Liver (tissue), 9 donors: ENCODE data around the gene EPN3. TPM values are rescaled to one million over a fixed set of nuclear protein-coding genes. Genes with fewer than 3 reads are reported as not detected.

Experiments
- DNase-seq: peaks from one replicate; pipeline ENCODE4 v3.0.0-alpha.2; 2017; ENCODE audit warnings: low spot score
- H3K27ac ChIP-seq, 2 donors: one replicate each; pipeline ENCODE4 v1.7.0; 2013; ENCODE audit warnings: inconsistent platforms in 2 of 2, low read length in 2 of 2, control low read depth in 1 of 2, low read depth in 1 of 2, mild to moderate bottlenecking in 1 of 2
- H3K27me3 ChIP-seq, 4 donors: one replicate each; pipeline versions ENCODE4 v1.6.1 to v1.7.0; 2013; ENCODE audit warnings: low read length in 3 of 4, inconsistent platforms in 1 of 4, mild to moderate bottlenecking in 1 of 4, moderate library complexity in 1 of 4; ENCODE audit not compliant: control insufficient read depth in 4 of 4, insufficient read depth in 4 of 4
- H3K36me3 ChIP-seq, 4 donors: one replicate each; pipeline versions ENCODE4 v1.6.1 to v1.7.0; 2013; ENCODE audit warnings: low read length in 3 of 4, mild to moderate bottlenecking in 3 of 4, low read depth in 1 of 4, moderate library complexity in 1 of 4; ENCODE audit not compliant: control insufficient read depth in 4 of 4, insufficient read depth in 3 of 4
- H3K4me1 ChIP-seq, 4 donors: one replicate each; pipeline versions ENCODE4 v1.6.1 to v1.7.0; 2013; ENCODE audit warnings: low read length in 3 of 4, mild to moderate bottlenecking in 3 of 4, moderate library complexity in 1 of 4; ENCODE audit not compliant: control insufficient read depth in 4 of 4, insufficient read depth in 4 of 4
- H3K4me3 ChIP-seq, 3 donors: one replicate each; pipeline versions ENCODE4 v1.6.1 to v1.7.0; 2013; ENCODE audit warnings: low read length in 3 of 3, control low read depth in 1 of 3, low read depth in 1 of 3, mild to moderate bottlenecking in 1 of 3
- H3K9ac ChIP-seq, 2 donors: one replicate each; pipeline ENCODE4 v1.7.0; 2013; ENCODE audit warnings: low read length in 2 of 2, mild to moderate bottlenecking in 2 of 2, moderate library complexity in 2 of 2, control low read depth in 1 of 2, low read depth in 1 of 2
- H3K9me3 ChIP-seq, 4 donors: one replicate each; pipeline versions ENCODE4 v1.6.1 to v1.7.0; 2013; ENCODE audit warnings: low read length in 3 of 4; ENCODE audit not compliant: control insufficient read depth in 4 of 4
- ATF3 ChIP-seq: IDR thresholded peaks from 2 replicates; pipeline ENCODE4 v1.6.1; 2016; ENCODE audit warnings: antibody characterized with exemption
- EGR1 ChIP-seq, 2 donors: IDR thresholded peaks; 2 replicates each; pipeline ENCODE4 v1.6.1; 2016 to 2018; ENCODE audit warnings: antibody characterized with exemption in 2 of 2, low read depth in 2 of 2
- FOXA1 ChIP-seq: IDR thresholded peaks from 2 replicates; pipeline ENCODE4 v1.6.1; 2016; ENCODE audit warnings: antibody characterized with exemption
- FOXA2 ChIP-seq: IDR thresholded peaks from 2 replicates; pipeline ENCODE4 v1.6.1; 2016; ENCODE audit warnings: antibody characterized with exemption
- HNF4G ChIP-seq: IDR thresholded peaks from 2 replicates; pipeline ENCODE4 v1.6.1; 2016; ENCODE audit warnings: antibody characterized with exemption
- JUND ChIP-seq, 2 donors: IDR thresholded peaks; 2 replicates each; pipeline ENCODE4 v1.6.1; 2016; ENCODE audit warnings: antibody characterized with exemption in 2 of 2
- NR2F2 ChIP-seq: IDR thresholded peaks from 2 replicates; pipeline ENCODE4 v1.6.1; 2016; ENCODE audit warnings: antibody characterized with exemption
- RAD21 ChIP-seq, 2 donors: IDR thresholded peaks; 2 replicates each; pipeline ENCODE4 v1.6.1; 2016; ENCODE audit warnings: antibody characterized with exemption in 2 of 2, mild to moderate bottlenecking in 2 of 2
- TAF1 ChIP-seq: conservative IDR thresholded peaks from 2 replicates; pipeline ENCODE4 v1.6.1; 2016; ENCODE audit warnings: antibody characterized with exemption, mild to moderate bottlenecking
- ZBTB33 ChIP-seq: IDR thresholded peaks from 2 replicates; pipeline ENCODE4 v1.6.1; 2016; ENCODE audit warnings: antibody characterized with exemption
- WGBS: extraction: QIAGEN DNeasy Blood & Tissue Kit; methylation state at CpG from one replicate; pipeline ENCODE4 v1.1.7; 2013; 5-methylcytosine and 5-hydroxymethylcytosine counted together
- polyA plus RNA-seq, 2 donors: library from polyadenylated mRNA; stranded (reverse) in 1 of 2; unstranded in 1 of 2; fragments of 200-250 nt in 1 of 2; fragments of >200 nt in 1 of 2; fragmentation: Nextera tagmentation in 1 of 2; extraction: Ambion mirVana in 1 of 2; gene quantifications; one replicate each; pipeline versions ENCODE4 v1.2.1 to v1.2.3, GENCODE V29; 2013 to 2015
- total RNA-seq, 2 donors: library from RNA; depleted of rRNA; stranded (reverse); fragments of >200 nt; gene quantifications; one replicate each; pipeline ENCODE4 v1.2.3, GENCODE V29; 2014
- TF ChIP-seq, protein P1 (sequence below): IDR thresholded peaks from 2 replicates; pipeline ENCODE4 v1.6.1; 2016; ENCODE audit warnings: antibody characterized with exemption
- TF ChIP-seq, protein P2 (sequence below): fragments of 150-350 bp; IDR thresholded peaks from 2 replicates; pipeline ENCODE4 v1.5.1; 2017; ENCODE audit warnings: improper control_type of control experiment, low read depth, low read length; ENCODE audit not compliant: missing input control
- TF ChIP-seq, protein P3 (sequence below): IDR thresholded peaks from 2 replicates; pipeline ENCODE4 v1.6.1; 2016; ENCODE audit warnings: antibody characterized with exemption, mild to moderate bottlenecking
- donor health status: healthy.
- donor health status: healthy.
- donor health status: healthy.
- donor health status: healthy.
- donor health status: healthy.

EPN3 gene
- total and polyA plus RNA-seq, 4 donors = 0.06 to 0.51 (median 0.33) TPM; not detected in 1

GRCh38 chr17:50551433-50551815 is 18.9 kb downstream of the EPN3 start:
- Histone ChIP-seq H3K36me3 (peaks cover 0 to 5% (median 1%) of the 10 kb centered on the region in 4 donors), H3K9me3 (no peaks in the 10 kb centered on the region), H3K27me3 (no peaks in the 10 kb centered on the region), H3K4me3 (no peak overlapping the region), H3K9ac (no peak overlapping the region), H3K27ac (no peak overlapping the region), H3K4me1 (peaks cover 2 to 37% (median 25%) of the 10 kb centered on the region in 4 donors)
- DNase-seq = no peak
- TF ChIP-seq JUND (IDR thresholded peaks at IDR 0.05) (no peak), TAF1 (no peak), EGR1 (IDR thresholded peaks at IDR 0.05; ENCODE audit: low read depth in 2 of 2) (no peak), NR2F2 (no peak), ATF3 (no peak), FOXA2 (no peak), RAD21 (IDR thresholded peaks at IDR 0.05) (no peak), ZBTB33 (no peak), FOXA1 (no peak)
- TF ChIP-seq, protein P1, sequence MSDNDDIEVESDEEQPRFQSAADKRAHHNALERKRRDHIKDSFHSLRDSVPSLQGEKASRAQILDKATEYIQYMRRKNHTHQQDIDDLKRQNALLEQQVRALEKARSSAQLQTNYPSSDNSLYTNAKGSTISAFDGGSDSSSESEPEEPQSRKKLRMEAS = no peak
- TF ChIP-seq, protein P2, sequence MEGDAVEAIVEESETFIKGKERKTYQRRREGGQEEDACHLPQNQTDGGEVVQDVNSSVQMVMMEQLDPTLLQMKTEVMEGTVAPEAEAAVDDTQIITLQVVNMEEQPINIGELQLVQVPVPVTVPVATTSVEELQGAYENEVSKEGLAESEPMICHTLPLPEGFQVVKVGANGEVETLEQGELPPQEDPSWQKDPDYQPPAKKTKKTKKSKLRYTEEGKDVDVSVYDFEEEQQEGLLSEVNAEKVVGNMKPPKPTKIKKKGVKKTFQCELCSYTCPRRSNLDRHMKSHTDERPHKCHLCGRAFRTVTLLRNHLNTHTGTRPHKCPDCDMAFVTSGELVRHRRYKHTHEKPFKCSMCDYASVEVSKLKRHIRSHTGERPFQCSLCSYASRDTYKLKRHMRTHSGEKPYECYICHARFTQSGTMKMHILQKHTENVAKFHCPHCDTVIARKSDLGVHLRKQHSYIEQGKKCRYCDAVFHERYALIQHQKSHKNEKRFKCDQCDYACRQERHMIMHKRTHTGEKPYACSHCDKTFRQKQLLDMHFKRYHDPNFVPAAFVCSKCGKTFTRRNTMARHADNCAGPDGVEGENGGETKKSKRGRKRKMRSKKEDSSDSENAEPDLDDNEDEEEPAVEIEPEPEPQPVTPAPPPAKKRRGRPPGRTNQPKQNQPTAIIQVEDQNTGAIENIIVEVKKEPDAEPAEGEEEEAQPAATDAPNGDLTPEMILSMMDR = no peak
- WGBS = 95% methylated on average over 8 of the region's 8 CpGs

DNA sequence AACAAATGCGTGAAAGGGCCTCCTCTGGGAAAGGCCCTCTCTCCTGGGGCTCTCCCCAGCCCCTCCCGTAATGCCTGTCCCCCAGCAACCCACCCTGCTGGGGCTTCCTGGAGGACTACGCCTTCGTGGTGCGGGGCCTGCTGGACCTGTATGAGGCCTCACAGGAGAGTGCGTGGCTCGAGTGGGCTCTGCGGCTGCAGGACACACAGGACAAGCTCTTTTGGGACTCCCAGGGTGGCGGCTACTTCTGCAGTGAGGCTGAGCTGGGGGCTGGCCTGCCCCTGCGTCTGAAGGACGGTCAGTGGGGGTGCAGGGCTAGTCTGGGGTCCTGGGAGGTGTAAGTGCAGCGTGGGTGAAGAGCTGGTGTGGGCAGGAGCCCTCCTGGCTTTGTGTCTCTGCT is 19.3 kb downstream of the EPN3 start:
- no peak overlapping the region for H3K9ac ChIP-seq
- DNase-seq = no peak
- H3K27ac ChIP-seq = no peak overlapping the region
- WGBS = 94% methylated on average over 12 of the region's 12 CpGs
- no peak overlapping the region for H3K4me3 ChIP-seq
- peaks cover 0 to 5% (median 1%) of the 10 kb centered on the region in 4 donors for H3K36me3 ChIP-seq
- H3K9me3 ChIP-seq = no peaks in the 10 kb centered on the region
- no peak for TF ChIP-seq FOXA1
- TF ChIP-seq, protein P3, sequence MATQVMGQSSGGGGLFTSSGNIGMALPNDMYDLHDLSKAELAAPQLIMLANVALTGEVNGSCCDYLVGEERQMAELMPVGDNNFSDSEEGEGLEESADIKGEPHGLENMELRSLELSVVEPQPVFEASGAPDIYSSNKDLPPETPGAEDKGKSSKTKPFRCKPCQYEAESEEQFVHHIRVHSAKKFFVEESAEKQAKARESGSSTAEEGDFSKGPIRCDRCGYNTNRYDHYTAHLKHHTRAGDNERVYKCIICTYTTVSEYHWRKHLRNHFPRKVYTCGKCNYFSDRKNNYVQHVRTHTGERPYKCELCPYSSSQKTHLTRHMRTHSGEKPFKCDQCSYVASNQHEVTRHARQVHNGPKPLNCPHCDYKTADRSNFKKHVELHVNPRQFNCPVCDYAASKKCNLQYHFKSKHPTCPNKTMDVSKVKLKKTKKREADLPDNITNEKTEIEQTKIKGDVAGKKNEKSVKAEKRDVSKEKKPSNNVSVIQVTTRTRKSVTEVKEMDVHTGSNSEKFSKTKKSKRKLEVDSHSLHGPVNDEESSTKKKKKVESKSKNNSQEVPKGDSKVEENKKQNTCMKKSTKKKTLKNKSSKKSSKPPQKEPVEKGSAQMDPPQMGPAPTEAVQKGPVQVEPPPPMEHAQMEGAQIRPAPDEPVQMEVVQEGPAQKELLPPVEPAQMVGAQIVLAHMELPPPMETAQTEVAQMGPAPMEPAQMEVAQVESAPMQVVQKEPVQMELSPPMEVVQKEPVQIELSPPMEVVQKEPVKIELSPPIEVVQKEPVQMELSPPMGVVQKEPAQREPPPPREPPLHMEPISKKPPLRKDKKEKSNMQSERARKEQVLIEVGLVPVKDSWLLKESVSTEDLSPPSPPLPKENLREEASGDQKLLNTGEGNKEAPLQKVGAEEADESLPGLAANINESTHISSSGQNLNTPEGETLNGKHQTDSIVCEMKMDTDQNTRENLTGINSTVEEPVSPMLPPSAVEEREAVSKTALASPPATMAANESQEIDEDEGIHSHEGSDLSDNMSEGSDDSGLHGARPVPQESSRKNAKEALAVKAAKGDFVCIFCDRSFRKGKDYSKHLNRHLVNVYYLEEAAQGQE = no peak
- TF ChIP-seq EGR1 (IDR thresholded peaks at IDR 0.05; ENCODE audit: low read depth in 2 of 2) = no peak
- TF ChIP-seq HNF4G = no peak
- TF ChIP-seq ATF3 = no peak
- no peaks in the 10 kb centered on the region for H3K27me3 ChIP-seq
- H3K4me1 ChIP-seq = peaks cover 2 to 34% (median 23%) of the 10 kb centered on the region in 4 donors
